CD4-positive, alpha-beta T cell (primary cell): ENCODE results near the gene ORAI3. TPM values are rescaled to one million over a fixed set of nuclear protein-coding genes. Genes with fewer than 3 reads are reported as not detected.
"Not testable (repeated sequence)": the region's sequence is repeated elsewhere in the genome, so short reads cannot be mapped to it uniquely, and the experiment has no call there.

Experiments
- ATAC-seq: fragments of 200-7000 bp; cut with Tn5 transposase; one replicate; pipeline ENCODE4 v1.10.0; 2022; ENCODE audit warnings: mild to moderate bottlenecking; ENCODE audit not compliant: poor library complexity
- CTCF ChIA-PET: fragments of 350-600 bp; sonication (Branson Sonifier 250); formaldehyde crosslinking; loops from one replicate; lab custom pipeline; 2021; ENCODE audit warnings: antibody characterized with exemption, inconsistent platforms; lab: Charles Lee
- POLR2A ChIA-PET: fragments of 350-600 bp; sonication (Branson Sonifier 250); formaldehyde crosslinking; loops from one replicate; lab custom pipeline; 2021; ENCODE audit warnings: antibody characterized with exemption, inconsistent platforms; lab: Charles Lee
- DNase-seq, 14 experiments: peaks; one replicate each; pipeline ENCODE4 v3.0.0-alpha.2; 2013 to 2020; ENCODE audit warnings: mixed read lengths in 2 of 14
- H3K27ac ChIP-seq, 2 donors: one replicate each; pipeline versions ENCODE4 v1.5.1 to v1.7.0; 2013; ENCODE audit warnings: low read length in 2 of 2, low read depth in 1 of 2, mild to moderate bottlenecking in 1 of 2
- H3K27me3 ChIP-seq, 2 experiments: 1 replicate in 1 of 2; 2 replicates in 1 of 2; pipeline versions ENCODE4 v1.6.1 to v1.7.0; 2013; ENCODE audit warnings: low read length in 2 of 2, control low read depth in 1 of 2, mild to moderate bottlenecking in 1 of 2, moderate library complexity in 1 of 2; ENCODE audit not compliant: insufficient read depth in 2 of 2, control insufficient read depth in 1 of 2
- H3K36me3 ChIP-seq: one replicate; pipeline ENCODE4 v1.6.1; 2013; ENCODE audit warnings: low read length, control low read depth; ENCODE audit not compliant: insufficient read depth
- H3K4me1 ChIP-seq: one replicate; pipeline ENCODE4 v1.6.1; 2013; ENCODE audit warnings: low read length, control low read depth; ENCODE audit not compliant: insufficient read depth
- H3K4me3 ChIP-seq: one replicate; pipeline ENCODE4 v1.5.1; 2013; ENCODE audit warnings: mild to moderate bottlenecking, low read length, moderate library complexity
- H3K9me3 ChIP-seq, 2 experiments: 1 replicate in 1 of 2; 2 replicates in 1 of 2; pipeline versions ENCODE4 v1.6.1 to v1.7.0; 2013; ENCODE audit warnings: low read length in 2 of 2, mild to moderate bottlenecking in 2 of 2, control low read depth in 1 of 2, moderate library complexity in 1 of 2; ENCODE audit not compliant: control insufficient read depth in 1 of 2, insufficient read depth in 1 of 2
- H3K27ac Mint-ChIP-seq: one replicate; pipeline ENCODE4 v1.8.0; 2020; ENCODE audit warnings: mixed read lengths
- H3K27me3 Mint-ChIP-seq: one replicate; pipeline ENCODE4 v1.8.0; 2021; ENCODE audit warnings: mixed read lengths
- H3K36me3 Mint-ChIP-seq: one replicate; pipeline ENCODE4 v1.8.0; 2021; ENCODE audit warnings: low read depth, mixed read lengths
- H3K4me1 Mint-ChIP-seq: one replicate; pipeline ENCODE4 v1.8.0; 2021; ENCODE audit warnings: low read depth, mixed read lengths
- H3K4me3 Mint-ChIP-seq: one replicate; pipeline ENCODE4 v1.8.0; 2020; ENCODE audit warnings: mild to moderate bottlenecking, mixed read lengths
- H3K9me3 Mint-ChIP-seq: one replicate; pipeline ENCODE4 v1.8.0; 2020; ENCODE audit warnings: mixed read lengths
- intact Hi-C, 2 experiments: fragments of 100-400 bp; cut with DNase I in 1 of 2; cut with micrococcal nuclease in 1 of 2; formaldehyde crosslinking; loops; one replicate each; pipeline versions ENCODE4 v1.15.1 to v1.9.0; 2023 to 2025; cut with DNase I, micrococcal nuclease
- total RNA-seq, 174 experiments: library from RNA in 2 of 174; stranded (reverse) in 2 of 174; gene quantifications; one replicate each; pipeline ENCODE4 v1.2.3 and lab custom pipeline; 2021 to 2026
- TF ChIP-seq, protein P1 (sequence below): fragments of 200-600 bp; IDR thresholded peaks from one replicate; pipeline ENCODE4 v1.8.0; 2022; ENCODE audit warnings: antibody characterized with exemption, mild to moderate bottlenecking

Gene ORAI3
- total RNA-seq, 2 experiments from 2014 or later, result 3.0 to 4.5 TPM

- CTCF ChIA-PET, result no interaction called here
- Mint-ChIP-seq H3K4me1 (peaks cover 20% of the 10 kb centered on the region), H3K4me3 (no peak overlapping the region), H3K9me3 (no peaks in the 10 kb centered on the region), H3K36me3 (peaks cover 20% of the 10 kb centered on the region), H3K27me3 (no peaks in the 10 kb centered on the region), H3K27ac (peak overlapping the region; percentile 8)
- Histone ChIP-seq H3K36me3 (peaks cover 10% of the 10 kb centered on the region), H3K9me3 (no peaks in the 10 kb centered on the region), H3K4me1 (peaks cover 8% of the 10 kb centered on the region), H3K27ac (no peak overlapping the region), H3K4me3 (no peak overlapping the region), H3K27me3 (no peaks in the 10 kb centered on the region)
- peak in 4 of 14 experiments; percentile 24 to 61 (median 50) for DNase-seq
- intact Hi-C loops, result no loop called here
- TF ChIP-seq, protein P1, sequence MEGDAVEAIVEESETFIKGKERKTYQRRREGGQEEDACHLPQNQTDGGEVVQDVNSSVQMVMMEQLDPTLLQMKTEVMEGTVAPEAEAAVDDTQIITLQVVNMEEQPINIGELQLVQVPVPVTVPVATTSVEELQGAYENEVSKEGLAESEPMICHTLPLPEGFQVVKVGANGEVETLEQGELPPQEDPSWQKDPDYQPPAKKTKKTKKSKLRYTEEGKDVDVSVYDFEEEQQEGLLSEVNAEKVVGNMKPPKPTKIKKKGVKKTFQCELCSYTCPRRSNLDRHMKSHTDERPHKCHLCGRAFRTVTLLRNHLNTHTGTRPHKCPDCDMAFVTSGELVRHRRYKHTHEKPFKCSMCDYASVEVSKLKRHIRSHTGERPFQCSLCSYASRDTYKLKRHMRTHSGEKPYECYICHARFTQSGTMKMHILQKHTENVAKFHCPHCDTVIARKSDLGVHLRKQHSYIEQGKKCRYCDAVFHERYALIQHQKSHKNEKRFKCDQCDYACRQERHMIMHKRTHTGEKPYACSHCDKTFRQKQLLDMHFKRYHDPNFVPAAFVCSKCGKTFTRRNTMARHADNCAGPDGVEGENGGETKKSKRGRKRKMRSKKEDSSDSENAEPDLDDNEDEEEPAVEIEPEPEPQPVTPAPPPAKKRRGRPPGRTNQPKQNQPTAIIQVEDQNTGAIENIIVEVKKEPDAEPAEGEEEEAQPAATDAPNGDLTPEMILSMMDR, result no peak
- POLR2A ChIA-PET, result no interaction called here
- peak; percentile 76 for ATAC-seq
Observed at GRCh38 chr16:30934827-30935557, 13.9 kb upstream of the ORAI3 start.

DNA sequence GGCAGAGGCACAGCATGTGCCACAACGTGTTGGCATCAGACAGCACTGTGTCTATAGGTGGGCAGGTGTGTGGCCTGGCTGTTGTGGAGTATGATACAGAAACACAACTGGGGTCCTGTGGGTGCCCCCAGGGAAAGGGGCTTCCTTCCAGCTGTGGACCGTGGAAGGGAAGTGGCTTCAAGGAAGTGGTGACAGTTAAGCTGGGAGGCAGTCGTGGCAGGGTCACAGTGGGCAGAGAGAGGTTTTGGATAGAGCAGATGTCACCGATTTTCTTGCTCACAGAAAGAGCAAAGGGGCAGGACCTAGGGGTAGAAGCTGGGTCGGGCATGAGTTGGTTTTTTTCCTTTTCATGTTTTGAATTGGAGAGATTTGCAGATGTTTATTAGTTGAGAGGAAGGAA, 11.2 kb upstream of the ORAI3 start:
- H3K4me1 Mint-ChIP-seq, result peaks cover 29% of the 10 kb centered on the region

GRCh38 chr16:30939571-30939970, 9.3 kb upstream of the ORAI3 start:
- H3K9me3 Mint-ChIP-seq, DNase-seq, H3K9me3 ChIP-seq, POLR2A ChIA-PET, H3K36me3 Mint-ChIP-seq, H3K36me3 ChIP-seq, H3K27me3 Mint-ChIP-seq, H3K27me3 ChIP-seq, H3K27ac Mint-ChIP-seq, H3K4me3 ChIP-seq, ATAC-seq, H3K4me3 Mint-ChIP-seq, intact Hi-C loops, H3K27ac ChIP-seq: not testable (repeated sequence)
- peaks cover 27% of the 10 kb centered on the region for H3K4me1 Mint-ChIP-seq
- CTCF ChIA-PET, result interaction anchor here (0.8 to 1.5 kb wide), 2 partner anchors 14 to 95 kb away, joined by 3 read pairs; no protein-coding TSS in a partner anchor
- H3K4me1 ChIP-seq, result peaks cover 20% of the 10 kb centered on the region

More for the DNA sequence above, 11.2 kb upstream of the ORAI3 start:
- Mint-ChIP-seq H3K27ac (no peak overlapping the region), H3K9me3 (no peaks in the 10 kb centered on the region), H3K36me3 (peaks cover 4% of the 10 kb centered on the region), H3K4me3 (no peak overlapping the region), H3K27me3 (no peaks in the 10 kb centered on the region)
- TF ChIP-seq, protein P1, result no peak
- intact Hi-C loops, result no loop called here
- H3K27ac ChIP-seq, result no peak overlapping the region
- H3K4me1 ChIP-seq, result peaks cover 22% of the 10 kb centered on the region
- H3K4me3 ChIP-seq, result no peak overlapping the region
- ChIA-PET POLR2A (interaction anchor here (1.3 kb wide), 1 partner anchor 12 kb away, joined by 3 read pairs; no protein-coding TSS in a partner anchor), CTCF (no interaction called here)
- no peak for ATAC-seq
- H3K36me3 ChIP-seq, result no peaks in the 10 kb centered on the region
- DNase-seq, result no peak
- no peaks in the 10 kb centered on the region for H3K27me3 ChIP-seq
- no peaks in the 10 kb centered on the region for H3K9me3 ChIP-seq
